NCI-H2107 (cell line): ENCODE measurements around the gene QKI.
"Not testable (repeated sequence)": the region's sequence is repeated elsewhere in the genome, so short reads cannot be mapped to it uniquely, and the experiment has no call there.

Experiments used
- DNase-seq: peaks from one replicate; lab custom pipeline; 2025; lab: John Stamatoyannopoulos, UW

The QKI gene

GRCh38 chr6:163439997-163440396 lies 25.5 kb downstream of the QKI start:
- DNase-seq = no peak

DNA sequence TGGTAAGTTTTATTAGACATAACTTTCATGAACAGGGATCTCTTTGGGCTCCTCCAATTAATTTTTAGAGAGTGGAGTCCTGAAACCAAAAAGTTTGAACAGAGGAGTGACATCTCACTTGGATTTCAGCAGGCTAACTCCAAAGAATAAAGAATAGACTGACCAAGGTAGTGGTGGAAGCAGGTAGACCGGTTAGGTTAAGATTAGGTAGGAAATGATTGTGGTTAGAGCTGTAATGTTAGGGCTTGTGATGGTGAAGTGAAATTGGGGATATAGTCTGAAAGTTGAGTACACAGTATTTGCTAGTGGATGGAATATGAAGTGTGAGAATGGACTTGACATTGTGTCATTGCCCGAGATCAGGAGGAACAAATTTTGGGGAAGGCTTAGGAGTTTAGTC lies 27.8 kb downstream of the QKI start:
- no peak for DNase-seq

- DNase-seq = no peak
Observed at GRCh38 chr6:163444077-163444476, 29.6 kb downstream of the QKI start.

GRCh38 chr6:163446549-163446948 lies 32.0 kb downstream of the QKI start:
- DNase-seq = no peak

DNA sequence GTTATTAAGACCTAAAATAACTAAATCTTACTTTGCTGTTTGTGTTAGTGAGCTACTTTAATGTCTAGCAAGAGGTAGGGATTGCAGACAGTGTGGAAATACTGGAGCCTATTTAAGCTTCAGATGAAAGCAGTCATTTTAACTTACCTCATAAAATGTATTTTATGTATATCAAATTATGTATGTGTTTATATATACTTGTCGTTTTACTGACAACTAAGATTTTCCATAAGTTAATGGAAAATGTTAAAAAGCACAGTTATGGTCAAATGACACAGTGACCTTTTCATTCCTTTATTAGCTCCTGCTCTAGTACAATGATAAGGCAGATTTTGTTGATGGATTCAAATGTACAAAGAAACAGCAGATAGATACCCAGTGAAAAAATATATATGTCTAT lies 34.6 kb downstream of the QKI start:
- DNase-seq = no peak

- DNase-seq = no peak
Observed at GRCh38 chr6:163454425-163454824, 39.9 kb downstream of the QKI start.

DNA sequence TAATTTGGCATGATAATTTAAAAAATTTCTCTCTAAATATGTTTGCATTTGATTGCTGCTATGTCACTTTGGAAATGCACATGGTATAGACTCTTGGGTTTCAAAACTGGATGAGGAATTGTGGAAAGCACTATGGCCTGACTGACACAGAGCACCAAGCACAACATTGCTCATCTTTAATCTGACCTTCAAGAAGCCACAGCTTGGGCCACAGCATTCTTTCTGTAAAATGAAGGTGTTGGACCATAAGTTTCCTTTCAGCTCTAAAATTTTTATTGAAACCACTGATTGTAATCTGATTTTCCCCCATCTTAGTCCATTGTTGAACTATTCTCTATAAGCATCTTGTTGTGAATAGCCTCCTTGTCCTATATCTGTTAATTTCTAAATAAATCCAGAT lies 41.0 kb downstream of the QKI start:
- DNase-seq = no peak

GRCh38 chr6:163457637-163458561 lies 43.4 kb downstream of the QKI start:
- no peak for DNase-seq

DNA sequence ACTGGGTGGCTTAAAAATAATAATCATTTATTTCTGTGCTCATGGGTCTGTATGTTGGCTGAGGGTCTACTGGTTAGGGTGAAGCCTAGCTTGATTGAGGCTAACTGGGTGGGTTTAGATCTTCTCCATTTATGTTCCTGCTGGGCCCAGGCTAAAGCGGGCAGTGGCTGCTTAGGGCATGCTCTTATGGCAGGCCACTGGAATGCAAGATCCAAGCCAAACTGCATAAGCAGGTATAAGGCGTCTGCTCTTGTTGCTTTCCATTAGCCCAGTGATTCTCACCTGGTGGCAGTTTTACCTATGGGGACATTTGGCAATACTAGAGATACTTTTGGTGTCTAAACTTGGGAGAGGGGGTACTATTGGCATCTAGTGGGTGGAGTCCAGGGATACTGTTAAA lies 44.5 kb downstream of the QKI start:
- no peak for DNase-seq

GRCh38 chr6:163459536-163459935 lies 45.0 kb downstream of the QKI start:
- DNase-seq = no peak

- DNase-seq = no peak
Observed at GRCh38 chr6:163460307-163460782, 45.8 kb downstream of the QKI start.

DNA sequence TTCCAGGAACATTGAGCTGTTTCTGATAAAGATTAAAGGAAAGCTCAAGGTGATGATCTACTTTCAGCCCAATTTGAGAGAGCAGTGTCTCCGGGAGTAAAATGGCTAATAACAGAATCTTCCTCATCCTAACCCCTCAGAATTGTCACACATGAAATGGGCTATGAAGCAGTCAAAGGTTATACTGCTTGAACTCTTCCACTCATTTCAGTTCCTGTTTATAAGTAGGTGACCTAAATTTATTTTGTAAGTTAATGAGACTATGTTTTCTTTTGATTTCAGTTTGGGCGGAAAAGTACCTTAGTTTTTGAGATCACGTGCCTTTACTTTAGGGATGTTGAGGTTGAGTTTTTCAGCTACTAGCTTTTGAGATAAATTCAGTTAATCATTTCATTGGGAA lies 47.2 kb downstream of the QKI start:
- no peak for DNase-seq

- DNase-seq = no peak
Observed at GRCh38 chr6:163463180-163463579, 48.7 kb downstream of the QKI start.

DNA sequence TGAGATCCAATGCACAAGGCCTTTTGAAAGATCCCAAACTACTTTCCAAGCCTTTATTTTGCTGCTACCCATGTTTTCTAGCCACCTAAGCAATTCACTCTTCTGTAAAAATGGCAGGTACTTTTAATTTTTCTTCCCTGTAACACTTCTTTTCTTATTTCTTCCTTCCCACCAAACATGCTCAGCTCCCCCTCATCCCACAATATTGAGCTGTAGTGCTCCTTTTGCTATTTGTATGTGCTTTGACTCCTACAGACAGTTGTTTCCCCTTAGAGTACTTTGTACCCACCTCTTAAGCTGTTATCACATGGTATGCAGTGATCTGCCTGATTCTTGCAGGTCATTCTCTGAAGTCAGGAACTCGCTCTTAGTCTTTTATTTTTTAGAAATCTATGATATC lies 49.3 kb downstream of the QKI start:
- DNase-seq = no peak

GRCh38 chr6:163466839-163467390 lies 52.4 kb downstream of the QKI start:
- no peak for DNase-seq

DNA sequence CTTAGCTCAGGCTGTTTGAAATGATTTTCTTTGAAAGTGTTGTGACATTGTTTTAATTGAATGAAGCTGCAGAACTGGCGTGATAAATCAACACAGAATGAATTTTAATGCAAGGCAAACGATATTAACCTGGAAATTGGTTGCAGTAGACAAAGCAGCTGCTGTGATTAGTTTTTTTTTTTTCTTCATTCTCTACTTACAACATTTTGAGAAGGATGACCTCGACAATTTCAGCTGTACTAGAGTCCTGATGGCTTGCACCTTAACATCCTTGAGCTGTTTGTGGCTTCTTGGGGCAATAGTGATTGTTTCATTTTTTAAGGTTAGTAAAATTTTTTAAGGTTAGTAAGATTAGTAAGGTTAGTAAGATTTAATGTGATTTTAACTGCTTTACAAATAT lies 54.2 kb downstream of the QKI start:
- DNase-seq = no peak

DNA sequence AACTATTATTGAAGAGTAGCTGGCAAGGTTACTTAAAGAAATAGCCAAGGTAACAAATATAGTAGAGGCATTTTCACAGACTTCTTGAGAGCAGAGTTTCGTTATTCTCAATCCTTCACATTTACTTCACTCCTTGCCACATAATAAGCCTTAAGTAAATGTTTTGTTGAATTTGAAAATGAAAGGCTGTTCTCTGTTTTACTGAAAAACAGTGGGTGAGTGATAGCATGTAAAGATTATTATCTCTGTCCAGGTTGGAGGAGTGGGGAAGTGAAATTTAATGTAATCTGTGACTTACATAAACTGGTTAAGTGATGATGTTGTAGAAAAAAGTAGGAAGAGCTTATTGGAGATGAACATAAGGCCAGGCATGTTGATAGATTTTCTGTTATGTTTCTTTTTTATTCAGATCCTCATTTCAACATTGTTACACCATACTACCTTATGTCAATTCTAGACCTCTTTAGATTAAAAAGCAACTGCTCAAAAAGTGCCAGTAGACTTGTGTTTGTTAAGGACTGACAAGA lies 55.0 kb downstream of the QKI start:
- no peak for DNase-seq

- DNase-seq = no peak
Observed at GRCh38 chr6:163470611-163471010, 56.1 kb downstream of the QKI start.

DNA sequence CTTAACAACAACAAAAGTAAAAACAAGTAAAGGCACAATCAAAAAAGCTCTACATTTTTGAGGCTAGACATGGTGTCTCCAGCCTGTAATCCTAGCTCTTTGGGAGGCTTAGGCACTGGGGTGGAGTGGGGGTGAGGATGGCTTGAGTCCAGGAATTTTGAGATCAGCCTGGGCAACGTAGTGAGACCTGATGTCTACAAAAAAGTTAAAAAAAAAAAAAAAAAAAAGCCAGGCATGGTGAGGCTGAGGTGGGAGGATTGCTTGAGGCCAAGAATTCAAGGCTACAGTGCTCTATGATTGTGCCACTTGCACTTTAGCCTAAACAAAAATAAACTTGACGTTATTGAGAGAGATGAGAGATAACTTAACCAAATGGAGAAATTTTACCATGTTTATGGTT lies 60.1 kb downstream of the QKI start:
- no peak for DNase-seq

- DNase-seq = not testable (repeated sequence)
Observed at GRCh38 chr6:163476946-163477345, 62.4 kb downstream of the QKI start.

DNA sequence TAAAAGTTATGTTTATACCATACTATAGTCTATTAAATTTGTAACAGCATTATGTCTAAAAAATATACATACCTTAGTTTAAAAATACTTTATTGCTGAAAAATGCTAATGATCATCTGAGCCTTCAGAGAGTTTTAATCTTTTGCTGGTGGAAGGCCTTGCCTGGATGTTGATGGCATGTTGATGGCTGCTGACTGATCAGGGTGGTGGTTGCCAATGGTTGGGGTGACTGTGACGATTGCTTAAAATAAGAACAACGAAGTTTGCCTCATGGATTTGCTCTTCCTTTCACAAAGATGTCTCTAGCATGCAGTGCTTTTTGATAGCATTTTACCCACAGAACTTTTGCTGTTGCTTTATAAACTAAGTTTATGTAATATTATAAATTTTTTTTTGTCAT lies 68.6 kb downstream of the QKI start:
- no peak for DNase-seq

- no peak for DNase-seq
Observed at GRCh38 chr6:163485388-163485851, 70.9 kb downstream of the QKI start.

GRCh38 chr6:163486821-163487220 lies 72.3 kb downstream of the QKI start:
- DNase-seq = no peak
